DMS 273 (cell line): ENCODE data around the gene NLRC5.
"Not testable (repeated sequence)": the region's sequence is repeated elsewhere in the genome, so short reads cannot be mapped to it uniquely, and the experiment has no call there.

Source experiments
- DNase-seq: peaks from one replicate; lab custom pipeline; 2025; ENCODE audit not compliant: unreplicated experiment; lab: John Stamatoyannopoulos, UW

NLRC5 gene

DNA sequence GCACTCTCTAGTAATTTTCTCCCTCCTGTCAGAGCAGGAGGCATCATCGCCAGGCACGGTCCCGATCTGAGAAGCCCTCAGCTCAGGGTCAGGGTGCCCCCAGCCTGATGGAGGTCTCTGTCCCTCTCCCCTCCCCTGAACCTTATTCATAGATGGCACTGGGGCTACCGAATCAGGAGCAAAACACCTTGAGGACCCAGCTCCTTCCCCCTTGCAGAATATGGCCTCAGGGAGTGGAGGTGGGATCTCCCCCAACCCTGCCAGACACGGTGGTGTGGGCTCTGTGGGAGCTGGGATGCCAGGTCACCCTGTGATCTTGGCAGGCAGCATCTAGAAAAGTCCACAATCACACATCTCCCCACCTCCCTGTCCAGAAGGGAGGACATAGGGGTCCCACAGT lies 105.6 kb downstream of the NLRC5 start:
- no peak for DNase-seq

GRCh38 chr16:57096192-57096591 lies 106.8 kb downstream of the NLRC5 start:
- DNase-seq = no peak

- DNase-seq = no peak
Measured at GRCh38 chr16:57096793-57097192, 107.4 kb downstream of the NLRC5 start.

DNA sequence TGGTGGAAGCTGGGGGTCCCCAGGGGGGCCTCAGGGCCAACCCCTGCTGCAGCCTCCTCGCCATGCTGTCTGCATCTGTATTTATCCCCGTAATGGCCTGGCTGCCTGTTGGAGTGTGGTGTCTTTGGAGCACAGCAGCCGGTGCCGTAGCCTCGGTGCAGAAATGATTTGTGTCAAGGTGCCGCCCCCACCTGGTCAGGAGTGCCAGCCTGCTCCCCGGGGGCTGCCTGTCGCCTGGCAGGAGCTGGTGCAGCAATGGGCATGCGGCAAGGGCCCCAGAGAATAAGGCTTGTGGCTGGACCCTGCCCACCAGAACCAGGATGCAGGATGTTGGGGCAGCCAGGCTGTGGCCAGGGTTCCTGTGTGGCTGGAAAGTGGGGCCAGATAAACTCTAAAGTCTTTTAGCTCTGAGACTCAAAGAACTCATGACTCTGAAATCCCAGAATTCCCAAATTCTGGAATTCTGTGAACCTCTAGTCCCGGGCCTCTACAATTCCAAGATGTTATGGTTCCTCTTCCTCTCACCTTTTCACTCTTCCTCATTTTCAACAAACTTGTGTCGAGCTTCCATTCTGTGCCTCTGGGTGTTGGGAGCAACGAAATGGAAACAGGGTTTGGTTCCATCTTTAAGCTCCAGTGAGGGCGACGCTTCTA lies 109.0 kb downstream of the NLRC5 start:
- peak; percentile 23 for DNase-seq

DNA sequence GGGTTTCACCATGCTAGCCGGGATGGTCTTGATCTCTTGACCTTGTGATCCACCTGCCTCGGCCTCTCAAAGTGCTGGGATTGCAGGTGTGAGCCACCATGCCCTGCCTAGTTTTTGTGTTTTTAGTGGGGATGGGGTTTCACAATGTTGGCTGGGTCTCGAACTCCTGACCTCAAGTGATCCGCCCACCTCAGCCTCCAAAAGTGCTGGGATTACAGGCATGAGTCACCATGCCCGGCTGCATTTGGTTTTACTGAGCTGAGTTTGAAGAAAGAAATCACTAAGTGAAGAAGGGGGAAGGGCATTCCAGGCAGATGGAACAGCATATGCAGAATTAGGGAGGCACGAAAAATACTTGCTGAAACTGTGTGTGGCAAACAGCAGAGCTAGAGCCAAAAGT lies 110.6 kb downstream of the NLRC5 start:
- not testable (repeated sequence) for DNase-seq

GRCh38 chr16:57100445-57100844 lies 111.1 kb downstream of the NLRC5 start:
- DNase-seq = no peak

DNA sequence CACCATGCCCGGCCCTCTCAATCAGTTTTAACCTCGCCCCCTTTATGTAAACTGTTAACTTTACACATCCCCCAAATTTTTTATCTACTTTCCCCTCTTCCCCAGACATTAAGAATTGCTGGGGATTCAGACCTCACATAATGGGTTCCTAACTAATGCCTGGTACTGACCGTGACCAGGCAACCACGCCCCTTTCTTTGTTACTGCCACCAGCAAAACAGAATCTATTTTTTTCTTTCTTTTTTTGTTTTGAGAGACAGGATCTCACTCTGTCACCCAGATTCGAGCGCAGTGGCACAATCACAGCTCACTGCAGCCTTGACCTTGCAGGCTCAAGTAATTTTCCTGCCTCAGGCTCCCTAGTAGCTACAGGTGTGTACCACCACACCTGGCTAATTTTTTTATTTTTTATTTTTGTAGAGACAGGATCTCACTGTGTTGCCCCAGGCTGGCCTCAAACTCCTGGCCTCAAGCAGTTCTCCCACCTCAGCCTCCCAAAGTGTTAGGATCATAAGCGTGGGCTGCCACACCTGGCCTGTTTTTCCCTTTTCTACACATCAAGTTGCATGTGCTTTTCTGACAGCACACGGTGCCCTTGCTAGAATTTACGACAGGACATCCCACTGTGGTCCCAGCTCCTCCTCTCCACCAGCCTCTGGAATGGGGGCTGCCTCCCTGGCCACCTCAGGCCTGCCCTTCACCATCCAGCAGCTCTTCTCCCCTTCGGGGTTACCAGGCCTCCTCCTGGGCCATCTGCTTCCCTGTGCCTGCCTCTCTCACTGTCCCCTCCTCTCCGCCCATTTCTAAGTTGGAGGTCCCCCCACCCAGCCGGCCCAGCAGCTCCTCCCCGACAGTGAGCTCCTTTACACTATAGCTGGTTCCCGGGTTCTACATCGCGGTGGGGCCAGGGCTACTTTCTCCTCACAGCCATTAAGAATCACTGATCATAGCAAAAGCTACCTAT lies 113.8 kb downstream of the NLRC5 start:
- DNase-seq = no peak

DNA sequence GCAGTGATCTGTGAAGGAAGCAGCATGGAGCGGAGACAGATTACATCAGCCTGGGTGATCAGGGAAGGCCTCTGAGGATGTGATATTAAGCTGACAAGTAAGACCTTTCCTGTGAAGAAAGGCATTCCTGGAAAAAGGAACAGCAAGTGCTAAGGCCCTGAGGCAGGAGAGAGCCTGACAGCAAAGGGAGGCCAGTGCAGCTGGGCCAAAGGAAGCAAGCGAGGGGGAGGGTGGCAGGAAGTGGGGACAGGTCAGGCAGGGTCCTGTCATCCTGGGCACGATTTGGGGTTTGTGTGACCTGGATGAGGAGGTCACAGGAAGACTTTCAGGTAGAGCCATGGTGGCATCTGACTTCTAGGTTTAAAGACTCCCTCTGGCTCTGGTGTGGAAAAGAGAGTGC lies 115.3 kb downstream of the NLRC5 start:
- no peak for DNase-seq

- DNase-seq = no peak
Measured at GRCh38 chr16:57105184-57105583, 115.8 kb downstream of the NLRC5 start.

DNA sequence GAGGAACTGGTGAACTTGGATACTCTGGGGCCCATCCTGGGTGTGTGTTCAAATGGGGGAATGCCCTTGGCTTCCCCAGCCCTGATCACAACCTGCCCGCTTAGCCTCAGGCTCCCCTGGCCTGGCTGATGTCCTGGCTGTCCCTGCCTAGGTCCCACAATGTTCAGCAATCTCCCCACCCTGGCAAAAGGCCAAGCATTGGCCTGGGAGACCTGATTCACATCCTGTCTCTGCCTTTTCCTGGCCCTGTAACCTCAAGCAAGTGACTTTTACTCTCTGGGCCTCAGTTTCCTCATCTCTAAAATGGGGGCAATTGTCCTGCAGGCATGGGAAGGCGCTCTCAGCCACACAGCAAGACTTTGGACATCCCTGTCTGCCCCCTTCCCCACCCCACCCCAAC lies 117.4 kb downstream of the NLRC5 start:
- peak; percentile 17 for DNase-seq

- no peak for DNase-seq
Measured at GRCh38 chr16:57107321-57107922, 118.1 kb downstream of the NLRC5 start.

- no peak for DNase-seq
Measured at GRCh38 chr16:57108432-57108831, 119.1 kb downstream of the NLRC5 start.

GRCh38 chr16:57109259-57110105 lies 120.1 kb downstream of the NLRC5 start:
- DNase-seq = not testable (repeated sequence)

DNA sequence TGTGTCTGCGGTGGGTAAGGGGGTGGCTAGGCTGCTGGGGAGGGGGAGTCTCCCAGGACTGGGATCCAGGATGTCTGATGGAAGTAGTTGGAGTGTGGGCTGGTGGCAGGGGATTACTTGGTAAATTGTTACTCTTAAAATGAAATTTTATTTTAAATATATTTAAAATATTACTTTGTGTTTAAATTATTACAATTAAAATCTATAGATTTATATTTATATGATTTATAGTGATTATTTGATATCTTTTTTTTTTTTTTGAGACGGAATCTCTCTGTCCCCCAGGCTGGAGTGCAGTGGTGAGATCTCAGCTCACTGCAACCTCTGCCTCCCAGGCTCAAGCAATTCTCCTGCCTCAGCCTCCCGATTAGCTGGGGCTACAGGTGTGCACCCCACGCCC lies 121.6 kb downstream of the NLRC5 start:
- no peak for DNase-seq

DNA sequence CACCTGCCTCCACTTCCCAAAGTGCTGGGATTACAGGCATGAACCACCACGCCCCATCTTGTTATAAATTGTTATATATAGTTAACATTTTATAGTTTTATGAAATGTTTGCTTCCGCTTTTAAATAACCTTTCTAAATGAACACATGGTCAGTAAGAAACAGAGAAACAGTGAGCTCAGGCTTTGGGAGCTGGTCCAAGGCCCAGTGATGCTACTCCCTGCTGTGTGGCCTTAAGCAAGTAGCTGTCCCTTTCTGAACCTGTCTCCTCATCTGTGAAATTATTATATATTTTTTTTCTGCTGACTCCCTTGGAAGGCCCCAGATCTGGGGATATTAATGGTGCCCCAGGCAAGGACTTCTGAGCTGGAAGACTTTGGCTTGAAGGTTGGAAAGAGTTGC lies 122.1 kb downstream of the NLRC5 start:
- DNase-seq = no peak

DNA sequence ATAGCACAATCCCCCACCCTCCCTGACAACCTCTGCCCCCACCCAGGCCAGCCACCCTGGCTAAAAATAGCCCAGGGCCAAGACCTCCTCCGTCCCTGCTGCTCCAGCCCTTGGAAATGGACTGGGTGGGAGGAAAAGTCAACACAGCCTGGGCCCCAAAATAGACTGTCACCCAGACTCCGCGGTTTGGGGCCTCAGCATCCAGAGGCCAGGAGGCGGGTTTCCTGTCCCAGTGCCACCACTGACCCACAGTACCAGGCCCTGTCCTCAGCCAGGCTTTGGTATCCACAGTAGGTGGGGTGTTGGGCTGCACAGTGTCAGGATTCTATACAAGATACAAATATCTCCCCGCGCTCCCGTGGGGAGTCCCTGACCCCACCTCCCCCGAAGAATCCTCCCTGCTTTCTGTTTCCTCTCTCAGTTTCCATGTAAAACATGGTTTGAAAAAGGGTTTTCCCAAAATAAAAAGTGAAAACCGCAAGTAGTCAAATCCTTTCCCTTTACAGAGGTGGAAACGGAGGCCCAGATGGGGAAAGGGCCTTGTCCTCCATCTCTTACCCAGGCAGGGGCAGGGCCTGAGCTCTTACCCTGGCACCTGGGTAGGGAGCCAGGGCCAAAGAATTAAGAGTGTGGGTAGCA lies 123.2 kb downstream of the NLRC5 start:
- DNase-seq = no peak

DNA sequence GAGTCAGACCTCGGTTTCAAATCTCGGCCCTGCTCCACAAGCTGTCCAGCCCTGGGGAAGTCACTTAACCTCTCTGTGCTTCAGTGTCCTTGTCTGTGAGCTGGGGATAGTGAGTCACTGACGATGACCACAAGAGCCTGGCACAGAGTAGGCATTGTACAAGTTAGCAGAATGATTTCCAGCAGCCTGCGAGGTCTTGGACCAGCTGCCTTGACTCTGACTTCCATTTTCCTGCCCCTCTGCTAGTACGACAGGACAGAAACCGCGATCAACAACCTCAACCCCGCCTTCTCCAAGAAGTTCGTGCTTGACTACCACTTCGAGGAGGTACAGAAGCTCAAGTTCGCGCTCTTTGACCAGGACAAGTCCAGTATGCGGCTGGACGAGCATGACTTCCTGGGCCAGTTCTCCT lies 123.7 kb downstream of the NLRC5 start:
- no peak for DNase-seq

DNA sequence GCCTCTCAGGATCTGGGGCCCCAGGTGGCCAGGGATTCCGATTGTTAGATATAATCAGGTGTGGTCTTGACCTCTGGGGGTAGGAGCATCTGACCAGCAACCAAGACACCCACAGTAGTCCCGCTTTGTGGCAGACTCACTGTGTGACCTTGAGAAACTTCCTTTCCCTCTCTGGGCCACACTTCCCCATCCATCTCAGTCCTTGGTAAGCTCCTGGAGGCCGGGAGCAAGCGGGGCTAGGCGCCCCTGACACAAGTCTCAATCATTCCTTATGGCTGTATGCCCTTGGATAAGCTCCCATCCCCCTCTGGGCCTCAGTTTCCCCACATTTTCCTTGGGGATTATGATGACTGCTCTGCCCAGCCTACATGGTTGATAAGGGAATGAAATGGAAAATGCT lies 124.3 kb downstream of the NLRC5 start:
- no peak for DNase-seq

DNA sequence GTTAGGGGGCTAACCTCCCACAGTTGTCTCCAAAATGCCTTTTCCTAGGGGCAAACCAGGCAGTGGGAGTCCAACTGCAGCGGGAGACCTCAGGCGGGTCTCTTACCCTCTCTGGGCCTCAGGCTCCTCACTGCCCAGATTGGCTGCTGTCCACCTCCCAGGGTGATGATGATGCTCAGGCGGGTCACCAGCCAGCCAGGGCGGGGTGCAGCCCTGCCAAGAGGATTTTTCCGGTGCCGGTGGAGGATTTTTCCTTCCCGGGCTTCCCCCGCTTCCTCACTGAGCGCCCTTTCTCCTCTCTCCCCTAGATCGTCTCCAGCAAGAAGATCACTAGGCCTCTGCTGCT lies 125.8 kb downstream of the NLRC5 start:
- DNase-seq = no peak

DNA sequence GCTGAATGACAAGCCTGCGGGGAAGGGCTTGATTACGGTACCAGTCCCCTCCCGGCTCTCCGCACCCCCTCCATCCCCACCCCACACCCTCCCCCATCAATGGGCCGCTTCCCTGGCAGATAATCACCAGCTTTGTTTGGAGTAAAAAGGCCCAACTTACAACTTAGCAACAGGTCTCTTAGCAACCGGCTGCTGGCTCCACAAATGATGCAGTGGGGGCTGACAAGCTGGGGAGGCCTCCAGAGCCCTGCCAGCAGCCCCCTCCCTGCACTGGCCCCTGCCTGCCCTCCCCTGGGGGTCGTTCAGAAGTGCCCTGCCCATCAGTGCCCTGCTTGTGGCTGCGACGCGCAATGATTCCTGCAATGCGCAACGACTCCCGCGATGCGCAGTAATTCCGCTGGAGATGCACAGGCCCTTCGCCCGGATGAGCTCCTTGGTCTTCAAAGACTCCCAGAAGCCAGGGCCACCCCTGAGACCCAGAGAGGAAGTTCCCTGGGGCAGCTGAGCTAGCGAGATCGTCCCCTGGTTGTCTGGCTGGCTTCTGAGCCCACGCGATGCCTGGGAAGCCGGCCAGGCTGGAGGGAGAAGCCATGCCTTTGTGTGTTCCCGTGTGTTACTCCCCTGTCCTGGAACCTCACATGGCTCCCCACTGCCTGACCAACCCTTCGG lies 126.3 kb downstream of the NLRC5 start:
- peak; percentile 61 for DNase-seq
